ENCODE data around the gene SESN1.

Gene SESN1

GRCh38 chr6:109024784-109025183 lies 69.9 kb downstream of the SESN1 start:
- TF ChIP-seq, protein P1, sequence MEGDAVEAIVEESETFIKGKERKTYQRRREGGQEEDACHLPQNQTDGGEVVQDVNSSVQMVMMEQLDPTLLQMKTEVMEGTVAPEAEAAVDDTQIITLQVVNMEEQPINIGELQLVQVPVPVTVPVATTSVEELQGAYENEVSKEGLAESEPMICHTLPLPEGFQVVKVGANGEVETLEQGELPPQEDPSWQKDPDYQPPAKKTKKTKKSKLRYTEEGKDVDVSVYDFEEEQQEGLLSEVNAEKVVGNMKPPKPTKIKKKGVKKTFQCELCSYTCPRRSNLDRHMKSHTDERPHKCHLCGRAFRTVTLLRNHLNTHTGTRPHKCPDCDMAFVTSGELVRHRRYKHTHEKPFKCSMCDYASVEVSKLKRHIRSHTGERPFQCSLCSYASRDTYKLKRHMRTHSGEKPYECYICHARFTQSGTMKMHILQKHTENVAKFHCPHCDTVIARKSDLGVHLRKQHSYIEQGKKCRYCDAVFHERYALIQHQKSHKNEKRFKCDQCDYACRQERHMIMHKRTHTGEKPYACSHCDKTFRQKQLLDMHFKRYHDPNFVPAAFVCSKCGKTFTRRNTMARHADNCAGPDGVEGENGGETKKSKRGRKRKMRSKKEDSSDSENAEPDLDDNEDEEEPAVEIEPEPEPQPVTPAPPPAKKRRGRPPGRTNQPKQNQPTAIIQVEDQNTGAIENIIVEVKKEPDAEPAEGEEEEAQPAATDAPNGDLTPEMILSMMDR (IDR thresholded peaks at IDR 0.05; ENCODE audit: insufficient read depth, low read length, missing control alignments) = no peak
- no peak for DNase-seq (ENCODE audit: low read depth, low spot score)
- POLR2A ChIA-PET = no interaction called here
- H3K4me3 ChIP-seq (ENCODE audit: low read depth, low read length) = no peak overlapping the region
- CTCF ChIA-PET = interaction anchor here (1.0 kb wide), 1 partner anchor 9 kb away, joined by 4 read pairs; no protein-coding TSS in a partner anchor

DNA sequence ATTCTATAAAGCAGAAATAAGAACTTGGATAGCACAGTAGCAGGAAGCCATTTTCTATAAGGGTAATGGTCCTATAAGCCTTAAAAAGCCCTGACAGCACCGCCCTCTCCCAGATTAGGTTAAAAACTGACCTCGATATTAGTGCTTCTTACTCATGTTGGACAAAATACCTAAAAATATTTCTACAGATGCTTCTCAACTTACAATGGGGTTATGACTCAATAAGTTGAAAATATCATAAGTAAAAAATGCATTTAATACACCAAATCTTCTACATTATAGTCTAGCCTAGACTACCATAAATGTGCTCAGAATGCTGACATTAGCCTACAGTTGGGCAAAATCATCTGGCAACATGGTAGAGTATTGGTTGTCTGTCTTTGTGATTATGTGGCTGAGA lies 70.3 kb downstream of the SESN1 start:
- no peak overlapping the region for H3K4me3 ChIP-seq (ENCODE audit: low read depth, low read length)
- POLR2A ChIA-PET = no interaction called here
- TF ChIP-seq, protein P1 (IDR thresholded peaks at IDR 0.05; ENCODE audit: insufficient read depth, low read length, missing control alignments) = no peak
- no peak for DNase-seq (ENCODE audit: low read depth, low spot score)
- CTCF ChIA-PET = no interaction called here

DNA sequence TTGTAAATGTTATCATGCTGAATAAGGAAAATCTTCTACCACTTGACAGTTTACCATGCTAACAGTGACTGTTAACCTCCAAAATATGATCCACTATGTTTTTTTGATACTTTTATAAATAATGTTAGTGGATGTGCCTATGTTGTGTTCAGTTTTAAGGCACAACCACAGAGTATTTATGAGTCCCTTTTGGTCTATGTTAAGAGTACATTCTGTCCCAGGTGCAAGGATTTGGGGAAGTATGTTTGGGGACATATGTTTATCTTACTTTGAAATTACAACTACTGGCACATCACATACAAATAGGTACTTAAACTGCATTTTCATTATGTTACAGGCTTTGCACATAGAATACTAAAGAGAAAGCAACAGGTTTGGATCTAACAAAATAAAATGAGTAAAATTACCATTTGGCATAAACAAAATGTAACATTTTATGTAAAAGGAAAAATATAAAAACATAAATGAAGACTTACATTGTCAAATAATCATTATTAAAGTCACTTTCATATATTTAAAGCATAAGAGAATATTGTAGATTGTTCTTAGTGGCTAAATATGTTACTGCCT lies 71.2 kb downstream of the SESN1 start:
- TF ChIP-seq, protein P1 (IDR thresholded peaks at IDR 0.05; ENCODE audit: insufficient read depth, low read length, missing control alignments) = no peak
- ChIA-PET CTCF (no interaction called here), POLR2A (no interaction called here)
- DNase-seq (ENCODE audit: low read depth, low spot score) = no peak
- H3K4me3 ChIP-seq (ENCODE audit: low read depth, low read length) = no peak overlapping the region

GRCh38 chr6:109021870-109022269 lies 72.8 kb downstream of the SESN1 start:
- no peak for DNase-seq (ENCODE audit: low read depth, low spot score)
- no peak overlapping the region for H3K4me3 ChIP-seq (ENCODE audit: low read depth, low read length)
- ChIA-PET POLR2A (no interaction called here), CTCF (interaction anchor here (0.9 to 1.2 kb wide), 2 partner anchors 8 to 481 kb away, joined by 3 read pairs; no protein-coding TSS in a partner anchor)
- TF ChIP-seq, protein P1 (IDR thresholded peaks at IDR 0.05; ENCODE audit: insufficient read depth, low read length, missing control alignments) = no peak

DNA sequence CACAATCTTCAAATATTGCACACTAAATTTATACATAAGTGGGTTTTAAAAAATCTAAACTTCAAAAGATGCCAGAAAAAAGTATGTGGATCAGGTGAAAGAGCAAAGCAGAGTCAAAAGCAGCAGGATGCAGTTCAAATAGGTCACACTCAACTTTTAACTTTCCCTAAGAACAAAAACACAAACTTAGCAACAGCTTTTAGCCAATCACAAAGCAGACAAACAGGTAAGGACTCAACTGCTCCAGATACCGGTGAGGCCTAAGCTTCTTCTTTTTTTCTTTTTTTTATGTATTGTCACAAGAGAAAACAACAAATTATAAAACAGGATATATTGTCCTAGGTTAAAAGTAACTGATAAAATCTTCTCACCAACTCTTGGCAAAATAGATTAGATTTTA lies 74.7 kb downstream of the SESN1 start:
- DNase-seq (ENCODE audit: low read depth, low spot score) = no peak
- TF ChIP-seq, protein P1 (IDR thresholded peaks at IDR 0.05; ENCODE audit: insufficient read depth, low read length, missing control alignments) = no peak
- CTCF ChIA-PET = no interaction called here
- POLR2A ChIA-PET = no interaction called here
- no peak overlapping the region for H3K4me3 ChIP-seq (ENCODE audit: low read depth, low read length)

DNA sequence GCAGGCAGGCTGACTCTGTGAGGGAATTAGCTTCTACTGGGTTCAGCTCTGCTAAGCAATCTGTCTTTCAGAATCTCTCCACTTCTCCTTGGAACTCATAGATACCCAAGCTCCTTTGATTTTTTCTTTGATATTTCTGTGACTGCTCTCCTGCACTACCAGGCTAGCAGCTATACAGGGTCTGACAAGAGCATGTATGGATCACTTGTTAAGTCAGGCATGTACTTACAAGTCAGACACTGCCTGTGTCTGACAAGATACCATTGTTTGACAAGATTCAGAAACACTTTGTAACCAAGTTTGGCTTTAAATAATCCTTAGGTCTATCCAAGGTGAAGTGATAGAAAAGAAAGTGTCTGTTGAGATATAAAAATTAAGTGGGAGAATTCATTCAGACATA lies 79.5 kb downstream of the SESN1 start:
- ChIA-PET POLR2A (no interaction called here), CTCF (interaction anchor here (0.9 kb wide), 1 partner anchor 473 kb away, joined by 3 read pairs; no protein-coding TSS in a partner anchor)
- no peak overlapping the region for H3K4me3 ChIP-seq (ENCODE audit: low read depth, low read length)
- TF ChIP-seq, protein P1 (IDR thresholded peaks at IDR 0.05; ENCODE audit: insufficient read depth, low read length, missing control alignments) = no peak
- DNase-seq (ENCODE audit: low read depth, low spot score) = no peak
